A673 (cell line): ENCODE measurements around the gene RIPOR2.

Experiments used
- EZH2 ChIP-seq: fragments of 200-600 bp; sonication (generic); IDR thresholded peaks from 2 replicates; pipeline ENCODE4 v1.6.1; 2017; ENCODE audit warnings: borderline replicate concordance, low read depth, mild to moderate bottlenecking, mixed read lengths, antibody characterized with exemption, low read length; ENCODE audit not compliant: poor library complexity, severe bottlenecking
- TF ChIP-seq, protein P1 (sequence below): fragments of 300-800, 200-600 bp; sonication (generic); conservative IDR thresholded peaks from 2 replicates; pipeline ENCODE4 v1.5.1; 2017; ENCODE audit warnings: low read depth, mild to moderate bottlenecking, antibody characterized with exemption, low read length, moderate library complexity, mixed read lengths

DNA sequence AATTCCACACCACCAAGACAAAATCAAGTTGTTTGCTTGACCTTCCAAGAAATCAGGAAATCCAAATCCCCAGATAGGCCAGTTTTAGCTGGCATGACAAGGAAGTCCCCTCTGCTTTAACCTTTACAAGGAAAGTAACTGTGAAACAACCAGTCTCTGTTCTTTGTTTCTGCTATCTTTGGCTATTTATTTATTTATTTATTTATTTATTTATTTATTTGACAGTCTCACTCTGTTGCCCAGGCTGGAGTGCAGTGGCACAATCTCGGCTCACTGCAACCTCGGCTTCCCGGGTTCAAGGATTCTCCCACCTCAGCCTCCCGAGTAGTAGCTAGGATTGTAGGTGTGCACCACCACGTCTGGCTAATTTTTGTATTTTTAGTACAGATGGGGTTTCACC, 175.6 kb downstream of the RIPOR2 start:
- TF ChIP-seq, protein P1, sequence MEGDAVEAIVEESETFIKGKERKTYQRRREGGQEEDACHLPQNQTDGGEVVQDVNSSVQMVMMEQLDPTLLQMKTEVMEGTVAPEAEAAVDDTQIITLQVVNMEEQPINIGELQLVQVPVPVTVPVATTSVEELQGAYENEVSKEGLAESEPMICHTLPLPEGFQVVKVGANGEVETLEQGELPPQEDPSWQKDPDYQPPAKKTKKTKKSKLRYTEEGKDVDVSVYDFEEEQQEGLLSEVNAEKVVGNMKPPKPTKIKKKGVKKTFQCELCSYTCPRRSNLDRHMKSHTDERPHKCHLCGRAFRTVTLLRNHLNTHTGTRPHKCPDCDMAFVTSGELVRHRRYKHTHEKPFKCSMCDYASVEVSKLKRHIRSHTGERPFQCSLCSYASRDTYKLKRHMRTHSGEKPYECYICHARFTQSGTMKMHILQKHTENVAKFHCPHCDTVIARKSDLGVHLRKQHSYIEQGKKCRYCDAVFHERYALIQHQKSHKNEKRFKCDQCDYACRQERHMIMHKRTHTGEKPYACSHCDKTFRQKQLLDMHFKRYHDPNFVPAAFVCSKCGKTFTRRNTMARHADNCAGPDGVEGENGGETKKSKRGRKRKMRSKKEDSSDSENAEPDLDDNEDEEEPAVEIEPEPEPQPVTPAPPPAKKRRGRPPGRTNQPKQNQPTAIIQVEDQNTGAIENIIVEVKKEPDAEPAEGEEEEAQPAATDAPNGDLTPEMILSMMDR: no peak
- TF ChIP-seq EZH2: no peak
